SK-N-SH (cell line): ENCODE results near the gene KRTAP12-4.

Experiments
- CTCF ChIP-seq: fragments of 200-600 bp; sonication (generic); IDR thresholded peaks from 2 replicates; pipeline ENCODE4 v1.6.1; 2017; ENCODE audit warnings: antibody characterized with exemption, mild to moderate bottlenecking, moderate library complexity
- NRF1 ChIP-seq: IDR thresholded peaks from 2 replicates; pipeline ENCODE4 v1.6.1; 2012; ENCODE audit warnings: low read depth, mild to moderate bottlenecking, low read length

GRCh38 chr21:44647222-44647552 lies 7.3 kb downstream of the KRTAP12-4 start:
- TF ChIP-seq CTCF (no peak), NRF1 (no peak)
